EL (cell line): ENCODE measurements around the gene PEAK1.
"Not testable (repeated sequence)": the region's sequence is repeated elsewhere in the genome, so short reads cannot be mapped to it uniquely, and the experiment has no call there.

Source experiments
- DNase-seq: peaks from one replicate; pipeline ENCODE4 v3.0.0-alpha.2; 2016

Gene PEAK1

DNA sequence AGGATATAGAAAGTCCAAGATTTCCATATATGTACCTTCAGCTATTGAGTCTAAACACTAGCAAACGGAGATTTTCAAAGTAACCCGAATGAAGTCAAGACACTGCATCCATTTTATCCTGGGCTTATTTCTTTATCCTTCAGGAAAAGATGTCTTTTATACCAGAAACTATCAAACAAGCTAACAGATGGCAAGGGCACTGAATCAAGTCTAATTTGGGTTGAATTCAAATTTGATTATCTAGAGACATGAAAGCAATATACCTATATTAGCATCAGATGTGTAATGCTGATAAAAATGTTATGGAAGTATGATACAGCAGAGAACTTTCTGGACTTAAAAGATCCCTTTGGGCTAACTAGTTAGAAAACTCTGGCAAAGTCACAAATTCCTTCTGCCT is 210.7 kb downstream of the PEAK1 start:
- DNase-seq = no peak

DNA sequence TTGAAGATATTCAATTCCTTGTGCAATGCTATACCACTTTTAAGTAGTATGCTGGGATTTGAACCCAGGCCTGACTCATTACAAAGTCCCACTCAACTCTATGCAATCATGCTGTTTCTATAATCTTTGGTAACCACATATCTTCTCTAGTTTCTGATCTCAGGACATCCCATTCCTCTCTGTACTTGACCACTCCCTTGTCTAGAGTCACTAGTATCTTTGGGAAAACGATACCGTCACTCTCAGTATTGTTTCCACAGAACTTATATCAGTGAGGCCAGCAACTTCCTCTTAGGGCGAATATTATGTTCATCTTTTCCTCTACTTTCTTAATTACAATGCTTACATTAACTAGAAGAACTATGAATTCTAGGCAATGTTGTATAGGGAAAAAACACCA is 211.7 kb downstream of the PEAK1 start:
- DNase-seq = no peak

DNA sequence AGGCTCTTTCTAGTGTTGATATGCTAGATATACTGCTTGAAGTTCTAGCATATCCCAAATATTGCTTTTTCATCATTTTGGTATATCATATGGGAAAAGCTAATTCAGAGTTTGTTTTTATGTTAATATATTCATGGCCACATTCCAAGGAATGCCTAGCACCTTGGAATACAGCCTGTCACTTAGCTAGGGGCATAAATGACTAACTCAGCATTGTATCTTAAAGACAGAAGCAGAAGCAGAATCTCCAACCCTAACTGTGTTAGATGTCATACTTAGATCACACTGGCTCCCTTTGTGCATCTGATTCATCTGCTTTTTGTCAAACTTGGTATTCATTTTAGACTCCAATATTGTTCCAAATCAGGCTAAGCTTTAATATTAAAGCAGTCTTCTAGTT is 218.2 kb downstream of the PEAK1 start:
- no peak for DNase-seq

DNA sequence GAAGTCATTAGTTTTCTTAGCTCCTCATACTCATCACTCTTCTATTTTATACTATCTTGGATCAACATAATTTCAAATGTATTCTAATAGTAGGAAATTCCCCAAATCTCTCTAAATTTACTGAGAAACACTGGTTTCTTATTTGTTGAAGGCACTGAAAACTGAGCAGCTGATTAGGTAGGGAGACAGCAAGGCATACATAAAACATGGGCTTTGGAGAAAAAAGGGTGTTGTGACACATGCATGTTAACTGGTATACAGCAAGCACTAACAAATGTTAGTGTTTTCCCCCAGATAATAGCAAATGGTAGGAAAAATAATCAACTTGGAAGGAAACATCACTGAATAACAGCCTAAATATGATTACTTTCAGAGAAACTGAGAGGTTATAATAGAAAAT is 223.5 kb downstream of the PEAK1 start:
- no peak for DNase-seq

DNA sequence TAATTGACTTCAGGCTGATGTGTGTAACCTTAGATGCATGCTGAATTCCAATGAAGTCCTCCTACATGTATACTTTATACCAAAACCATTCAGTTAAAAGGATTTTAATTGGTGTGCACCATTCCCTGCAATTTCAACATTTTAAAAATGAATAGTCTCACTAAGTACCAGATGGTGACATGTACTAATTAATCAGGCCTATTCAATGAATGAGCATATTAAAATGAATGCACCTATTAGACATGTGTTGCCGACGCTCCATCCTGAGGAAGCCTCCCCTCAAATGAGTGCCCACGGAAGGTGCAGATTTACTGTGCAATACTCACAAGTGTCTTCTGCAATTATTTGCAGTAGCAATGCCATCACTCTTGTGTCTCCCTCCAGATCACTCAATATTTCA is 224.3 kb downstream of the PEAK1 start:
- DNase-seq = no peak

DNA sequence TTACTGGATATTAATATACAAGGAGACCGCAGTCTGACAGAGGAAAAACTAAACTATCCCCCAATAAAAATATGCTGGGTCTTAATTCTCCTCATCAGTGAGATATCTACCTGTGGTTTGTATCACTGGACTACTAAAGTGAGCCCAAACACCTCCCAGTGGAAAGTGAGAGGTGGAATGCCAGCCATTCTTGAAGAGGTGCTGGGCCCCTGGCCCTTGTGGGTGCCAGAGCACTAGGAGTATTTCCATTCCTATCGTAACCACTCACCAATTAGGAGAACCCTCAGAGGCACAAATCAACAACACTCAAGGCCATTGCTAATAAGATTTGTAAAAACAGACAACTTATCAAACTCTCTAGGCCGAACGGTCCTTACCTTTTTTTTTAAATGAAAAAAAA is 227.5 kb downstream of the PEAK1 start:
- no peak for DNase-seq

DNA sequence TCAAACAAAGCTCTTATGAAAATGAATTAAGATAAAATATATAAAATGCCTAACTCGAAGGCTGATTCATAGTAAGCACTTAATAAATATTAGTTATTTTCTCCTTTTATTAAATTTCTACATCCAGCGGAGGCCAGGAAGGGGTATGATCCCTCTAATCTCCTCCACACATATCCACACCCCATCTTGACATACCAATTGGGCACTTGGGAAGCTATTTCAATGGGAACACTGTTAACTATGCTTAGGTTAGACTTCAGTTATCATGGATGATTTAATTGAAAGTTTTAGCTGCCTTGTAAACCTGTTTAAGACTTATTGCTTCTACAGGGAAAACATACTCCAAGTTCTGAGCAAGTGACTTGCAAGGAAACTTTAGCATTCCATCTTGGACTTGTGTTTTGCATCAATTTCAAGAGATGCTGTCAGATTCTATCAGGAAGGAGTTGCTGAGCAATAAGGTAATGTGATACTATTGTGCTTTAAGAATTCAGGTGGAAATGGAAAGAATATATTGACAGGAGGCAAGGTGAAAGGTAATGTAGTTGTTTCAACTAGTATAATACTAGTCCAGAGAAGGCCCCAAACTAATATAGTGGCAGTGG is 228.6 kb downstream of the PEAK1 start:
- DNase-seq = no peak

DNA sequence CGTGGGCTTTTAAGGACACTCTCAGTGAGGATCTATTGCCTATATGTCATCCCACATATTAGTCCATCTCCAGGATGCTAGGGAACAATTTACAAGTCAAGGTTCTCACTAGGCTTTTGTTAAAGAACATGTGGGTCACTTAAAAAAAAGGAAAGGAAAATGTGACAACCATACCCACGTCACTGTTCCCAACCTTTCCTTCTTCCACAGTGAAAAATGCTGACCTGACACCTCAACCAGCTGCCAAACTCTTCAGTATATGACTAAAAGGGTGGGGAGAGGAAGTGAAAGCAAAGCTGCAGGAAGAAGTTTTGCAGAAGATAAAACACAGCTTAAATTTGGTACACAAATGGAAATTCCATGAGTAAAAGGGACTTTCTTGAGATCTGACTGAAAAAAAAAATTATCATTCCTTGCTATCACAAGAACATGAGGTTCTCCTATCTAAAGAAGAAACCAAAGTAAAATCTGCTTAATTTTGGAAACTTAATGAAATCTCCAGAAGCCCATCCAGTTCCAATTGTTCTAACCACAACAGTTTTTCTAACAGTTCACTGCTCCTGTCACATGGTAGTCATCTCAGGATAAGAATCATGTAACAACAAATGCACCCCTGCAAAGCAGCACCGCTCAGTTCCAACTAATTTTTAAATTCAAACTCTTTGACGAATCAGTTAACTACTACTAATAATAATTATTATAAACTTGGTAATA is 232.0 kb downstream of the PEAK1 start:
- DNase-seq = peak; percentile 38

DNA sequence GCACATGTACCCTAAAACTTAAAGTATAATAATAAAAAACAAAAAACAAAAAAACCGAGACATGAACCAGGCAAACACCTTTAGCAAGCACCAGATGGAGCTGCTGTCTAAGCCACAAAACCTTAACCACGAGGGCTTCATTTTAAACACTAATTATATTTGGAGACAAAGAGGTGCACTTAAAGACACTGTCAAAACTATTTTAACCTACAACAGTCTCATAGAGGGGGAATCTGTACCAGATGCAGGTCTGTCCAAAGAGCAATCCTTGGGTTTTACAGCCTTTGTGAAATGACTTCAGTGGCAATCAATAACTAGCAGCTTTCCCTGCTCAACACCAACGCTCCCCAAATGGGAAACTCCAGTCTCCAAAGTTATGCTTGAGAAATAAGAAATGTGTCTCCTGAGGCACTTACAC is 233.3 kb downstream of the PEAK1 start:
- peak; percentile 13 for DNase-seq

DNA sequence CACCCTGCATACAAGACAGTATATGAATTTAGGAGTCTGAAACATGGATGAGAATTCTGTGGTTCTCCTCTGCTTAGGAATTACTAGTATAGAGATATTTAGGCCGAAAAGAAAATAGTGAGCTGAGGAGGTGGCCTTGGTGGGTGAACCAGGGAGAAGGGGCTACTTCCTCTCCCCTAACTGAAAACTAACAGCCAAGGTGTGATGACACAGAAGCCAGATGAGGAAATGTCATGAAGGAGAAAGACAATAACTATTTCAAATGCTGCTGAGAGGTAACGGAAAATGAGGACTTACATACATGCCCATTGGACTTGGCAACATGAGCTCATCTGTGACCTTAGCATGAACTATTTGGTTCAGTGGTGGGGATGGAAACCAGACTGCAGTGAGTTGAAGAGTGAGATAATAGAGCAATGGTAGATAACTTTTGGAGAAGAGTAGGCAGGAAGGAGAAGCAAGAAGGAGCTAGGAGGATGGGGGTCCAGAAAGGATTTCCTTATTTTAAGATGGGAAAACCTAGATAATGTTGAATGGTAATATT is 234.6 kb downstream of the PEAK1 start:
- no peak for DNase-seq

DNA sequence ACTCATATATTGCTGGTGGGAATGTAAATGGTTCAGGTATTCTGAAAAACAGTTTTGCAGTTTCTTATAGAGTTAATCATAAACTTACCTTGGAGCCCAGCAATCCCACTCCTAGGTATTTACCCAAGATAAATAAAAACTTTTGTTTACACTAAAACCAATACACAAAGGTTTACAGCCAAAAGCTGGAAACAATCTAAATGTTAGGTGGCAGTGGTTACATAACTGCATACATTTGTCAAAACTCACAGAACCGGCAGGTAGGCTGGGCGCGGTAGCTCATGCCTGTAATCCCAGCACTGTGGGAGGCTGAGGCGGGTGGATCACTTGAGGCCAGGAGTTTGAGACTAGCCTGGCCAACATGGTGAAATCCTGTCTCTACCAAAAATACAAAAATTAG is 235.6 kb downstream of the PEAK1 start:
- not testable (repeated sequence) for DNase-seq

DNA sequence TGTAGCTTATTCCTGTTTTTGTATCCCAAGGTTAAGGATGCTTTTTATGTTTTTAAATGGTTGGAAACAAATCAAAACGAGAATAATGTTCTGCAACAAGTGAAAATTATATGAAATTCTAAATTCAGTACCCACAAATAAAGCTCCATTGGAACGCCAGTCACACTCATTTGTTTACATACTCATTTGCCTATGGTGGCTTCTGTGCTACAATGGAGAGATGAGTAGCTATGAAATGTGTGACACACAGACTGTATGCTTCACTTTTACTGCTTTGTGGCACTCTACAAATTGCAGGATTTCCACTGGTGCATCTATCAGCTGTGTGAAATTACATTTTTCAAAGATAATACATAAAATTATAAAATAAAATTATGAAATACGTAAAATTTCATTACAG is 236.8 kb downstream of the PEAK1 start:
- no peak for DNase-seq

DNA sequence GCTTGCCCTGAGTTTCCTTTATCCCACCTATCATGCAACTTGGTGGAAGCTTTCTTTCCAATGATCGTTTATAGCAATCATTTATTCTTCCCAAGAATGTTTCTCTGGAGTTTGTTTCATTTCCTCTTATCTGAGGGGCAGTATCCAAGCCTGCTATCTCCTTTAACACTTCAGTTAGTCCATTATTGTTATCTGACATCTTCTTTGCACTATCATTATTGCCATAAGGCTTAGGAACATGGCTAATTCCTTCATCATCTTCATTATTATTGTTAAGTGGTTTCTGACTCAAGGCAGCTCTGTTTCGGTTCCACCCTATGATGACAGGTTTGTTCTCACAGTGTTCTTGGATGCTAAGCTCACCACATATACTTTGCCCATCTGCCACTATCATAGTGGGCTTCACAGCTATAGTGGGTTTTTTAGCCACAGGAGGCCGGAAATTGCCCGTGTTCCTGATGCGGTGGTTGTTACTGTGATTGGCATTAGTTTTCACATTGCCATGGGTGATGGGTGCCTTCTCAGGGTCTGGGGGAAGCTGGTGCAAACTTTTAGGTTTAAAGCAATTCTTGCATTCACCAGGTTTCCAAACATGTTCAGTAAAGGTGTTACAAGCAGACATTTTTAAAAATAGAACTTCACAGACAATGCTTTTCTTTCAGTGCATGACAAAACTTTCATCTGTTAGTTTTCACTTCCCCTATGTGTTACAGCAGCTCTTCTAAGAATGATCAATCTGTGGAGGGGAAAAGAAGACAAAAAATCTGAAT is 238.4 kb downstream of the PEAK1 start:
- DNase-seq = no peak

DNA sequence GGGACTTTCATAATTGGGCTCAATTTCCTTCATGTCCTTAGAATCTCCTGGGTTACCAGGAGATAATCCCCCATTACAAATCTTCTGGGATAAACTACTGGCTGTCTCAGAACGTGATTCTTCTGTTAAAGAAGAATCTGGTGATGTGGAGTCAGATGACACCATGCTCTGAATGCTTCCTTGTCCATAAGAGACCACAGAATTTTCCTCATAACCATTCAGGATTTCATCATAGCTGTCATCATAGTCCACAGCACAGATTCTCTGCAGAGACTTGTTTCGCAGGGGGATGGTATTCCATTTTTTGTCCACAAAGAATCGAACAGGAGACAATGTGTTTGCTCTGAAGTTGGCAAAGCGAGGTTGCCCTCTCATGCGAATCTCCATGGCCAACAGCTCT is 239.1 kb downstream of the PEAK1 start:
- DNase-seq = no peak

DNA sequence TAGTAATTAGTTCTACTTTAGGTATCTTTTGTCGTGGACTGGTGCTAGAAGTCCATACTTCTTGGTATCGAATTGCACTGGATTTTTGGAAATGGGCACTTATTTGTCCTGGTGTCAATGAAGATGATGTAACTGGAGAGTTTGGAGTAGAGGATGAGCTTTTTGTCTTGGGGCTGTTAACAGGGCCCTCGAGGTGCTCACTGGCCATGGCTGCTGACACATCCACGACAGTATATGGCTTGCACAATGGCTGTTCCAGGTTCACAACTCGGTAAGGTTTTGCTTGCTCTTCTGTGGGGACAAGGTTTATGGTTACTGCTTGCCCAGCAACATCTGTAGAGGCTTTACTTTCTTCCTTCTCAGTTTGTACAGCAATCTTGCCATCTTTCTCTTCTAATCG is 239.6 kb downstream of the PEAK1 start:
- no peak for DNase-seq

DNA sequence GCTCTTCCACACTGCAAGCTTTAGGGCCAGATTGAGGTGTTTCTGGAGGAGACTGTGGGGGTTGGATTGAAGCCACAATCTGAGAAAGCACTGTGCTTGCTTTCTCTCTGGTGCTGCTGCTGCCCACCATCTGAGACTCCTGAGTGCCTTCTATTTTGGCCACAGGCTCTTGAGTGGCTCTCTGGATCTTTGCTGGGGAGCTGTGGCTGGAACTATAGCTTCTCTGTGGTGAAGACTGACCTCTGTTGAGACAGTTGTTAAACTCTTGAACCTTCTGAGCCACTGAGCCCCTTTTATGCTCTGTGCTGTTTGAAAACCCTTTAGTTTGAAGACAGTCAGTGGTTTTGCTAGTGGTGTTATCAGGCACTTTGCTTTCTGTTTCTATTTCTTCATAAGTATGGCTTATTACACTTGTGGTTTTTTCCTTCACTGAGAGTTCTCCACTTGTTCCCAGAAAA is 240.3 kb downstream of the PEAK1 start:
- no peak for DNase-seq

DNA sequence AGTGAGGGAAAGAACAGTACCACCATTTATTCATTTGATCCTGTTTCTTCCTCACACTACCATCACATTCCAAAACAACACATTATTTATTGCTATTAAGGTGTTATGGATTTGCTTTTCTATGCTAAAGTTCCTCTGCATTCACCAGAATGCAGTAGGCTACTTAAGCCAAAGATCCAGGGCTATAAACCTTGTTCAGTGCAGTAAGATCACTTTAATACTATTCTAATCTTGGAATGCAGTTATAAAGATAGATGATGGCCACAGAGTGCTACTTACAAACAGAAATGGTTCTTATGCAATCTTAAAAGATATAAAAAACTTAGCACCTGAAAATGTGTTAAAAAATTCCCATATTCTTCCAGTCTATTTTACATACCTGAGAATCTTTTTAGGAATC is 241.5 kb downstream of the PEAK1 start:
- DNase-seq = no peak

DNA sequence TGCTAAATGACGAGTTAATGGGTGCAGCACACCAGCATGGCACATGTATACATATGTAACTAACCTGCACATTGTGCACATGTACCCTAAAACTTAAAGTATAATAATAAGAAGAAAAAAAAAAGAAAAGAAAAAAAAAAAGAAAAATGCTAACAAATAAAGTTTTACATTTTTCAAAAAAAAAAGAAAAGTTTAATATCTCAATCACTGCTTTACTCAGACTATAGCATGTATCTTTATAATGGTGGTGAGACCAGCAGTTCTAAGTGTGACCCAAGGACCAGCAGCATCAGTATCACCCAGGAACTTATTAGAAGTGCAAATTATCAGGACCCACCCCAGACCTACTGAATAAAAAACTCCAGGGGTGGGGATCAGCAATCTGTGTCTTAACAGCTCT is 243.8 kb downstream of the PEAK1 start:
- not testable (repeated sequence) for DNase-seq

DNA sequence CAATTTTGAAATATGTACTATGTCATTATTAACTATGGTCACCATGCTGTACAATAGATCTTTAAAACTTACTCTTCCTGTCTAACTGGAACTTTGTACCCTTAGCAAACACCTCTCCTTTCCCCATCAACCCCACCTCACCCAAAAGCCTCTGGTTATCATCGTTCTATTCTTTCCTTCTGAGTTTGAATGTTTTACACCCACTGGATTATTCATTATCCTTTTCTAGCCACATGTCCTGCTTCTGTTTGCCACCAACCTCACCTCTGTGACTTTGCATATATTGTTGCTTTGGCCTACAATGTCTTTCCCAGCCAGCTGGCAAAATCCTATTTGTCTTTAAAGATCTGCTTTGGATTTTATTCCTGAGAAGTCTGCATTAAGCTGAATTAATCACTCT is 246.4 kb downstream of the PEAK1 start:
- DNase-seq = no peak

DNA sequence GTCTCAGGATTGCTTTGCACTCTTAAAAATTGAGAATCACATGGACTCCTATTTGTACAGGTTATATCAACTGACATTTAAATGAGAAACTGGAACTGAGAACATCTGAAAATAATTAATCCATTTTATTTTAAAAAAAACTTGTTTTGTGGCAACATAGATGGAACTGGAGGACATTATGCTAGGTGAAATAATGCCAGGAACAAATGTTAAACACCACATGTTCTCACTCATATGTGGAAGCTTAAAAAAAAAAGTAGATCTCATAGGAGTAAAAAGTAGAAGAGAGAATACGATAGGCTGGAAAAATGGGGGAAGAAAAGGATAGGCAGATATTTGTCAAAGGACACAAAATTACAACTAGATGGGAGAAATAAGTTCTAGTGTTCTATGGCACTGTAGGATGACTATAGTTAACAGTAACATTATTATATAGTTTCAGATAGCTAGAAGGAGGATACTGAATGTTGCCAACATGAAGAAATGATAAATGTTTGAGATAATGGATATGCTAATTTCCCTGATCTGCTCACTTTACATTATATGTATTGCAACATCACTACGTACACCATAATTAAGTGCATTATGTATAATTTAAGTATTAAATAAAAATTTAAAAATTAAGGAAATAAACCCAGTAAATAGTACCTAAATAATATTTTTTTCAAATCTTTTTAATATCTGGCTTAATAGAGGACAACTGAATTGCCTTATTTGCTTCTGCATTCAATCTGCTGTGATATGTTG is 248.5 kb downstream of the PEAK1 start:
- DNase-seq = no peak

DNA sequence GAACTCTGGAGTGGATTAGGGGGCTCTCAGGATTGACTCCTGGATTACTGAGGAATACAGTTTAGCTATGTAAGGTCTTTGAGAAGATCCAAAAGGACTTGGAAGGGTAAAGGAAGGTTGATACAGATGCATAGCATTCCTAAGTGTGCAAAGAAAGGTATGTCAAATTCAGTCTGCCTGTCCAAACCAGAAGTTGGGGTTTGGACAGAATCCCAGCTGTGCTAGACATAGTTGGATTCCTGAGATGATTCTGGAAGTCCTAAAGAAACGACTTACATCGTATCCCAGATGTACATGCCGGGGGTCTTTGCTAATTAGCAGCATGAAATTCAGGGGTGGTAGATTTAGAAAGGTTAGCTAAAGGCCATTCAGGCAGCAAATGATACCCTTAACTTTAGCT is 251.3 kb downstream of the PEAK1 start:
- DNase-seq = no peak

DNA sequence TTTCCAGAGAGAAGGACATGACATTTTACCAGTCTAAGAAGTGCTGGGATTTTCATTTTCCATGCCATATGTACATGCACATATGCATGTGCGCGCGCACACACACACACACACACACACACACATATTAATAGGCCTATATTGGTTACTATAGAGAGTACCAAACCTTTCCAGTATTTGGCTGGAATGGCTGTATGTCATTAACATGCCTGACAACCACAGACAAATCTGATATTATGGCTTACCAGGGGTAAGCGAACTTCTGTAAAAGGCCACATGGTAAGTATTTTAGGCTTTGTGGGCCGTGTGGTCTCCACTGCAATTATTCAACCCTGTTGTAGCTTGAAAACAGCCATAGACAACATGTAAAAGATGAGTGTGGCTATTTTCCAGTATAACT is 251.8 kb downstream of the PEAK1 start:
- no peak for DNase-seq

DNA sequence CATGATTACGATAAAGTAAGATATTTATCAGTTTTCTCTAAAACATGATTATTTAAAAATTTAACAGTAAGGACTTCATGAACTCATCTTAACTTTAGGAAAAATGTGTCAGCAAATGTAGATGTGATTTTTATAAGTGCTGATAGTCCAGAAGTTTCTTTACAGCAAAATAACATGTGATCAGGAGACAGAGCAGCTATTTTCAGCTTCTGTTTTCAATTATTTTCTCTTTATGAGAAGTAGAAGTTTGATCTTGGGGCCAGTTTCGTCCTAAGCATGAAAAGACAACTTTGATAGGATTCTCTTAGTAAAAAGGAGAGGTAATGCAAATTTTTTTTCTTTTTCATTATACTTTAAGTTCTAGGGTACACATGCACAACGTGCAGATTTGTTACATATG is 252.5 kb downstream of the PEAK1 start:
- no peak for DNase-seq
